Endothelial cell of umbilical vein (primary cell): Measurements from ENCODE around the gene MCF2L. TPM values are rescaled to one million over a fixed set of nuclear protein-coding genes. Genes with fewer than 3 reads are reported as not detected.

ENCODE experiments used
- BruUV-seq: library from RNA; stranded (reverse); fragments of 400-500 nt; replicated peaks from 2 replicates; lab custom pipeline; 2021; lab: Mats Ljungman, UMichigan
- CTCF ChIA-PET: fragments of 300-600, 350-600 bp; sonication (Branson Sonifier 250); formaldehyde crosslinking; loops from one replicate; lab custom pipeline; 2021; ENCODE audit warnings: antibody characterized with exemption, inconsistent platforms; lab: Charles Lee
- POLR2A ChIA-PET: fragments of 300-600, 350-600 bp; sonication (Branson Sonifier 250); formaldehyde crosslinking; loops from one replicate; lab custom pipeline; 2021; ENCODE audit warnings: antibody characterized with exemption, inconsistent platforms; lab: Charles Lee
- DNase-seq: peaks from one replicate; pipeline ENCODE4 v3.0.0-alpha.2; 2011; ENCODE audit warnings: low read depth, low spot score
- FAIRE-seq: peaks from 2 replicates; lab custom pipeline; 2011; peaks lifted over from hg19 to GRCh38; lab: Jason Lieb, UNC
- H2AFZ ChIP-seq: 2 replicates; pipeline ENCODE4 v1.6.0; 2012; ENCODE audit warnings: low read depth, low read length, control low read depth, inconsistent platforms
- H3K27ac ChIP-seq: 2 replicates; pipeline ENCODE4 v1.5.1; 2011; ENCODE audit warnings: low read depth, mild to moderate bottlenecking, control low read depth, low read length, moderate library complexity; ENCODE audit not compliant: insufficient read depth
- H3K27me3 ChIP-seq, 2 experiments: 2 replicates each; pipeline versions ENCODE4 v1.6.0 to v1.6.1; 2011; ENCODE audit warnings: low read length in 2 of 2, mixed read lengths in 1 of 2; ENCODE audit not compliant: control insufficient read depth in 2 of 2, insufficient read depth in 2 of 2
- H3K36me3 ChIP-seq, 2 experiments: 2 replicates in 1 of 2; 3 replicates in 1 of 2; pipeline ENCODE4 v1.5.1; 2011; ENCODE audit warnings: low read length in 2 of 2, mild to moderate bottlenecking in 1 of 2, moderate library complexity in 1 of 2; ENCODE audit not compliant: control insufficient read depth in 2 of 2, insufficient read depth in 2 of 2; ENCODE audit errors: extremely low read depth in 1 of 2
- H3K4me1 ChIP-seq: 3 replicates; pipeline ENCODE4 v1.5.1; 2011; ENCODE audit warnings: mild to moderate bottlenecking, low read length; ENCODE audit not compliant: control insufficient read depth, insufficient read depth; ENCODE audit errors: extremely low read depth
- H3K4me2 ChIP-seq: 2 replicates; pipeline ENCODE4 v1.6.1; 2011; ENCODE audit warnings: low read length, control low read depth, mixed read lengths; ENCODE audit not compliant: insufficient read depth
- H3K4me3 ChIP-seq, 3 experiments: fragments of 200-600 bp in 1 of 3; sonication (generic), shearing (Covaris generic) in 1 of 3; replicated peaks in 1 of 3; 2 replicates each; pipeline ENCODE4 v1.5.1; 2011 to 2016; ENCODE audit warnings: control low read depth in 3 of 3, low read length in 3 of 3, mild to moderate bottlenecking in 2 of 3, inconsistent platforms in 1 of 3, low read depth in 1 of 3, moderate library complexity in 1 of 3; ENCODE audit not compliant: insufficient read depth in 1 of 3
- H3K79me2 ChIP-seq: 2 replicates; pipeline ENCODE4 v1.6.0; 2012; ENCODE audit warnings: low read length, inconsistent platforms; ENCODE audit not compliant: control insufficient read depth, insufficient read depth
- H3K9ac ChIP-seq: replicated peaks from 2 replicates; pipeline ENCODE3; 2011; ENCODE audit warnings: low read length, control low read depth; ENCODE audit not compliant: insufficient read depth; ENCODE audit errors: extremely low read depth
- H3K9me1 ChIP-seq: replicated peaks from 3 replicates; pipeline ENCODE4 v1.6.0; 2011; ENCODE audit warnings: mild to moderate bottlenecking, low read length; ENCODE audit not compliant: control insufficient read depth, insufficient read depth; ENCODE audit errors: extremely low read depth
- H3K9me3 ChIP-seq: replicated peaks from 2 replicates; pipeline ENCODE4 v1.5.1; 2012; ENCODE audit warnings: low read length, inconsistent platforms; ENCODE audit not compliant: control insufficient read depth, insufficient read depth
- H4K20me1 ChIP-seq: replicated peaks from 2 replicates; pipeline ENCODE3; 2011; ENCODE audit warnings: mild to moderate bottlenecking, low read length; ENCODE audit not compliant: control insufficient read depth, insufficient read depth; ENCODE audit errors: extremely low read depth
- CTCF ChIP-seq, 2 donors: IDR thresholded peaks; 1 replicate in 1 of 2; 2 replicates in 1 of 2; pipeline ENCODE4 v1.5.1; 2011; ENCODE audit warnings: low read length in 2 of 2, mild to moderate bottlenecking in 2 of 2, moderate library complexity in 2 of 2, control low read depth in 1 of 2, inconsistent platforms in 1 of 2, low read depth in 1 of 2; ENCODE audit not compliant: insufficient read depth in 1 of 2; ENCODE audit errors: extremely low read depth in 1 of 2
- EZH2 ChIP-seq: IDR thresholded peaks from 2 replicates; pipeline ENCODE4 v1.6.1; 2012; ENCODE audit warnings: borderline replicate concordance, low read depth, mild to moderate bottlenecking, moderate library complexity, low read length, inconsistent platforms; ENCODE audit not compliant: severe bottlenecking
- JUN ChIP-seq: IDR thresholded peaks from 2 replicates; pipeline ENCODE4 v1.6.1; 2011; ENCODE audit warnings: borderline replicate concordance, low read depth; ENCODE audit not compliant: insufficient read length, insufficient read depth
- MAX ChIP-seq: IDR thresholded peaks from 2 replicates; pipeline ENCODE4 v1.6.1; 2011; ENCODE audit not compliant: insufficient read depth, insufficient read length
- POLR2AphosphoS5 ChIP-seq: IDR thresholded peaks from 2 replicates; pipeline ENCODE4 v1.6.1; 2012; ENCODE audit warnings: low read depth, mild to moderate bottlenecking, control low read depth, low read length, moderate library complexity; ENCODE audit not compliant: insufficient read depth
- dilution Hi-C: fragments of 300-500 bp; cut with MboI; formaldehyde crosslinking; loops from one replicate; pipeline ENCODE4 v1.15.0; 2019; ENCODE audit warnings: low sequenced_read_pairs; ENCODE audit not compliant: extremely low pct_ligation_motif_present
- intact Hi-C: fragments of 100-400 bp; cut with micrococcal nuclease; formaldehyde crosslinking; loops from one replicate; pipeline ENCODE4 v1.10.0; 2022
- polyA plus RNA-seq, 4 experiments: library from polyadenylated mRNA; depleted of rRNA in 3 of 4; stranded (reverse) in 3 of 4; unstranded in 1 of 4; fragments of >200 nt; gene quantifications; 2 replicates each; pipeline versions ENCODE4 v1.2.1 to v1.2.3, GENCODE V29; 2011 to 2012; ENCODE audit warnings: missing spikeins in 1 of 4
- total RNA-seq: library from RNA; stranded (reverse); gene quantifications from 2 replicates; pipeline ENCODE4 v1.2.3, GENCODE V29; 2021

MCF2L gene
- total and polyA plus RNA-seq, 2 donors (not counting 3 experiments of a cell fraction or from before 2014, with no cell fraction given) = 0.33 to 0.58 TPM

GRCh38 chr13:113021391-113021790 is 52.4 kb downstream of the MCF2L start:
- H3K27ac ChIP-seq = no peak overlapping the region
- intact Hi-C loops = loop anchor here (10.0 kb wide), 1 partner anchor 387 kb away; no protein-coding TSS in a partner anchor
- no peaks in the 10 kb centered on the region for H3K79me2 ChIP-seq
- CTCF ChIA-PET = interaction anchor here (0.8 to 0.9 kb wide), 2 partner anchors 8 to 14 kb away, joined by 3 read pairs; no protein-coding TSS in a partner anchor
- no TSS peak for BruUV-seq
- TF ChIP-seq JUN (no peak), MAX (no peak), POLR2AphosphoS5 (no peak), CTCF (IDR thresholded peaks at IDR 0.05; ENCODE audit: extremely low read depth in 1 of 2, insufficient read depth in 1 of 2, low read depth in 1 of 2, low read length in 2 of 2) (no peak), EZH2 (no peak)
- H3K9me3 ChIP-seq = no peaks in the 10 kb centered on the region
- no peak overlapping the region for H2AFZ ChIP-seq
- FAIRE-seq (no peak), DNase-seq (no peak)
- no peak overlapping the region for H3K4me2 ChIP-seq
- no peaks in the 10 kb centered on the region for H3K9me1 ChIP-seq
- no peaks in the 10 kb centered on the region for H3K36me3 ChIP-seq
- no peaks in the 10 kb centered on the region for H4K20me1 ChIP-seq
- H3K27me3 ChIP-seq = no peaks in the 10 kb centered on the region
- no peak overlapping the region for H3K4me3 ChIP-seq
- POLR2A ChIA-PET = no interaction called here
- H3K4me1 ChIP-seq = peaks cover 11% of the 10 kb centered on the region
- dilution Hi-C loops = no loop called here
- no peak overlapping the region for H3K9ac ChIP-seq
